K562 (cell line): Measurements from ENCODE around the gene ZNF778. TPM values are rescaled to one million over a fixed set of nuclear protein-coding genes. Genes with fewer than 3 reads are reported as not detected.
A peak's percentile ranks its signal among the peaks of the same experiment; 100 is the strongest.

ENCODE experiments used
- BHLHE40 ChIP-seq: IDR thresholded peaks from 2 replicates; pipeline ENCODE4 v1.6.1; 2011; ENCODE audit warnings: low read length, improper control_type of control experiment
- CBX3 ChIP-seq, 2 experiments: IDR thresholded peaks; 1 replicate in 1 of 2; 2 replicates in 1 of 2; pipeline ENCODE4 v1.6.1; 2012; ENCODE audit warnings: inconsistent platforms in 2 of 2, low read length in 2 of 2, borderline replicate concordance in 1 of 2, control low read depth in 1 of 2
- ETV1 ChIP-seq: fragments of 450-650 bp; conservative IDR thresholded peaks from 2 replicates; pipeline ENCODE4 v1.6.1; 2016; ENCODE audit warnings: missing genetic modification characterization, control low read depth, low read depth, missing compliant biosample characterization
- FOXK2 ChIP-seq, 2 experiments: fragments of 450-650 bp; IDR thresholded peaks in 1 of 2; conservative IDR thresholded peaks in 1 of 2; 2 replicates each; pipeline ENCODE4 v1.6.1; 2016; ENCODE audit warnings: low read depth in 2 of 2, mild to moderate bottlenecking in 1 of 2
- HMGXB4 ChIP-seq: sonication (generic); formaldehyde crosslinking; IDR thresholded peaks from 2 replicates; pipeline ENCODE4 v1.8.1; 2023; ENCODE audit warnings: mild to moderate bottlenecking, missing genetic modification reagents
- JUND ChIP-seq, 2 experiments: IDR thresholded peaks; 2 replicates in 1 of 2; 3 replicates in 1 of 2; pipeline ENCODE4 v1.6.1; 2011; ENCODE audit warnings: borderline replicate concordance in 2 of 2, low read depth in 2 of 2, low read length in 2 of 2, improper control_type of control experiment in 1 of 2, missing biosample characterization in 1 of 2, missing genetic modification characterization in 1 of 2, missing genetic modification reagents in 1 of 2
- KLF16 ChIP-seq: IDR thresholded peaks from 2 replicates; pipeline ENCODE4 v1.6.1; 2016; ENCODE audit warnings: antibody characterized with exemption
- L3MBTL2 ChIP-seq: fragments of 450-650 bp; IDR thresholded peaks from 2 replicates; pipeline ENCODE4 v1.6.1; 2016; ENCODE audit warnings: mild to moderate bottlenecking, moderate library complexity
- REST ChIP-seq, 2 experiments: fragments of 450-650 bp; formaldehyde crosslinking in 1 of 2; IDR thresholded peaks; 2 replicates each; pipeline versions ENCODE4 v1.4.0 to v1.6.1; 2014 to 2020; ENCODE audit warnings: mild to moderate bottlenecking in 2 of 2, borderline replicate concordance in 1 of 2, low read depth in 1 of 2
- SOX6 ChIP-seq: fragments of 450-650 bp; IDR thresholded peaks from 2 replicates; pipeline ENCODE4 v1.6.1; 2014; ENCODE audit warnings: mild to moderate bottlenecking
- STAT6 ChIP-seq: sonication (generic); formaldehyde crosslinking; IDR thresholded peaks from 2 replicates; pipeline ENCODE4 v1.8.1; 2023; ENCODE audit warnings: mild to moderate bottlenecking, missing genetic modification reagents
- UBTF ChIP-seq, 2 experiments: IDR thresholded peaks; 2 replicates each; pipeline ENCODE4 v1.6.1; 2012; ENCODE audit warnings: improper control_type of control experiment in 2 of 2, low read depth in 2 of 2, low read length in 2 of 2, borderline replicate concordance in 1 of 2
- polyA plus RNA-seq, 8 experiments: library from polyadenylated mRNA; depleted of rRNA in 4 of 8; stranded (reverse) in 5 of 8; unstranded in 3 of 8; fragments of >200 nt; fragmentation: Nextera tagmentation in 2 of 8; fragmentation: Illumina TruSeq in 1 of 8; extraction: Ambion mirVana in 2 of 8; extraction: Trizol in 1 of 8; gene quantifications; 2 replicates each; pipeline versions ENCODE4 v1.2.1 to v1.2.3, GENCODE V29; 2011 to 2014; ENCODE audit warnings: inconsistent platforms in 1 of 8, missing spikeins in 1 of 8
- total RNA-seq, 7 experiments: library from RNA; depleted of rRNA in 6 of 7; stranded (reverse); fragments of >200 nt in 6 of 7; fragmentation: Illumina TruSeq in 2 of 7; extraction: Trizol in 2 of 7; gene quantifications; 2 replicates each; pipeline versions ENCODE4 v1.2.1 to v1.2.3, GENCODE V29; 2011 to 2021; ENCODE audit warnings: low replicate concordance in 1 of 7

ZNF778 gene
- total and polyA plus RNA-seq, 9 of the 15 experiments (the other 6 are each of a cell fraction or from before 2014, with no cell fraction given) = 0.70 to 60.6 (median 7.5) TPM

GRCh38 chr16:89219365-89219764, 1.9 kb downstream of the ZNF778 start (continued):
- peak; percentile 60; the same call in 1 of the 2 replicates for TF ChIP-seq KLF16
- TF ChIP-seq STAT6 (CRISPR knock-in tag) = no peak
- peak; percentile 80 for TF ChIP-seq ETV1 (tag)
- TF ChIP-seq SOX6 = peak; percentile 55
- TF ChIP-seq L3MBTL2 = peak; percentile 55; the same call in 1 of the 2 replicates
- no peak for TF ChIP-seq HMGXB4 (CRISPR knock-in tag)
- TF ChIP-seq FOXK2 (conservative IDR thresholded peaks at IDR 0.05 in 1 of 2, IDR thresholded peaks at IDR 0.05 in 1 of 2; ENCODE audit: low read depth in 2 of 2) = peak; percentile 75
- TF ChIP-seq CBX3 (IDR thresholded peaks at IDR 0.05; ENCODE audit: borderline replicate concordance in 1 of 2, low read length in 2 of 2) = no peak
- no peak for TF ChIP-seq UBTF (IDR thresholded peaks at IDR 0.05; ENCODE audit: borderline replicate concordance in 1 of 2, low read depth in 2 of 2, low read length in 2 of 2)
- peak; percentile 61 for TF ChIP-seq JUND (IDR thresholded peaks at IDR 0.05; ENCODE audit: borderline replicate concordance, low read depth, low read length)
- no peak for TF ChIP-seq JUND (tag; IDR thresholded peaks at IDR 0.05; ENCODE audit: borderline replicate concordance, low read depth, low read length)
- peak; percentile 50 for TF ChIP-seq REST (IDR thresholded peaks at IDR 0.05; ENCODE audit: borderline replicate concordance)
- no peak for TF ChIP-seq REST (CRISPR knock-in tag; IDR thresholded peaks at IDR 0.05; ENCODE audit: low read depth)
- peak; percentile 67 for TF ChIP-seq BHLHE40
